Subcutaneous abdominal adipose tissue (tissue), 5 donors: Measurements from ENCODE around the gene SOWAHD.
A peak's percentile ranks its signal among the peaks of the same experiment; 100 is the strongest.
"Not testable (repeated sequence)": the region's sequence is repeated elsewhere in the genome, so short reads cannot be mapped to it uniquely, and the experiment has no call there.

Experiments
- H3K27ac ChIP-seq: one replicate; pipeline ENCODE4 v1.7.0; 2013; ENCODE audit warnings: low read depth, mild to moderate bottlenecking, inconsistent platforms, low read length, moderate library complexity
- H3K27me3 ChIP-seq, 5 donors: one replicate each; pipeline ENCODE4 v1.7.0; 2013; ENCODE audit warnings: low read length in 5 of 5, inconsistent platforms in 1 of 5; ENCODE audit not compliant: control insufficient read depth in 5 of 5, insufficient read depth in 4 of 5
- H3K36me3 ChIP-seq, 5 donors: one replicate each; pipeline ENCODE4 v1.7.0; 2013; ENCODE audit warnings: low read length in 5 of 5; ENCODE audit not compliant: control insufficient read depth in 5 of 5, insufficient read depth in 5 of 5
- H3K4me1 ChIP-seq, 5 donors: one replicate each; pipeline ENCODE4 v1.7.0; 2013; ENCODE audit warnings: low read length in 5 of 5, mild to moderate bottlenecking in 3 of 5, moderate library complexity in 1 of 5; ENCODE audit not compliant: control insufficient read depth in 5 of 5, insufficient read depth in 5 of 5
- H3K4me3 ChIP-seq, 5 donors: one replicate each; pipeline ENCODE4 v1.7.0; 2013; ENCODE audit warnings: low read length in 5 of 5, low read depth in 1 of 5
- H3K9ac ChIP-seq, 5 donors: one replicate each; pipeline ENCODE4 v1.7.0; 2013; ENCODE audit warnings: low read length in 5 of 5, mild to moderate bottlenecking in 4 of 5, moderate library complexity in 3 of 5
- H3K9me3 ChIP-seq, 5 donors: one replicate each; pipeline ENCODE4 v1.7.0; 2013; ENCODE audit warnings: low read length in 5 of 5; ENCODE audit not compliant: control insufficient read depth in 5 of 5
- donor health status: healthy.
- donor health status: healthy.
- donor health status: healthy.
- donor health status: healthy.
- donor health status: healthy.

Gene SOWAHD

GRCh38 chrX:119757646-119757978 lies 776 bp upstream of the SOWAHD start:
- Histone ChIP-seq H3K27me3 (peaks cover 0 to 19% (median 11%) of the 10 kb centered on the region in 5 donors), H3K9ac (no peak overlapping the region), H3K4me3 (peak overlapping the region in 3 of 5 donors; percentile 10 to 64 (median 54)), H3K27ac (no peak overlapping the region), H3K4me1 (peaks cover 0 to 33% (median 15%) of the 10 kb centered on the region in 5 donors), H3K9me3 (no peaks in the 10 kb centered on the region), H3K36me3 (no peaks in the 10 kb centered on the region)

GRCh38 chrX:119758731-119759247 lies 401 bp downstream of the SOWAHD start:
- Histone ChIP-seq H3K9ac (peak overlapping the region in 1 of 5 donors; percentile 36), H3K27ac (no peak overlapping the region), H3K4me3 (peak overlapping the region in 4 of 5 donors; percentile 10 to 64 (median 54)), H3K27me3 (peaks cover 0 to 19% (median 11%) of the 10 kb centered on the region in 5 donors), H3K4me1 (peaks cover 0 to 38% (median 15%) of the 10 kb centered on the region in 5 donors), H3K36me3 (no peaks in the 10 kb centered on the region), H3K9me3 (no peaks in the 10 kb centered on the region)

- no peaks in the 10 kb centered on the region for H3K9me3 ChIP-seq
- H3K9ac ChIP-seq = peak overlapping the region in 1 of 5 donors; percentile 36
- H3K27me3 ChIP-seq = peaks cover 0 to 19% (median 13%) of the 10 kb centered on the region in 5 donors
- H3K36me3 ChIP-seq = no peaks in the 10 kb centered on the region
- H3K27ac ChIP-seq = no peak overlapping the region
- peak overlapping the region in 4 of 5 donors; percentile 10 to 64 (median 43) for H3K4me3 ChIP-seq
- peaks cover 0 to 38% (median 15%) of the 10 kb centered on the region in 5 donors for H3K4me1 ChIP-seq
Observed at GRCh38 chrX:119759248-119759766, 919 bp downstream of the SOWAHD start.

DNA sequence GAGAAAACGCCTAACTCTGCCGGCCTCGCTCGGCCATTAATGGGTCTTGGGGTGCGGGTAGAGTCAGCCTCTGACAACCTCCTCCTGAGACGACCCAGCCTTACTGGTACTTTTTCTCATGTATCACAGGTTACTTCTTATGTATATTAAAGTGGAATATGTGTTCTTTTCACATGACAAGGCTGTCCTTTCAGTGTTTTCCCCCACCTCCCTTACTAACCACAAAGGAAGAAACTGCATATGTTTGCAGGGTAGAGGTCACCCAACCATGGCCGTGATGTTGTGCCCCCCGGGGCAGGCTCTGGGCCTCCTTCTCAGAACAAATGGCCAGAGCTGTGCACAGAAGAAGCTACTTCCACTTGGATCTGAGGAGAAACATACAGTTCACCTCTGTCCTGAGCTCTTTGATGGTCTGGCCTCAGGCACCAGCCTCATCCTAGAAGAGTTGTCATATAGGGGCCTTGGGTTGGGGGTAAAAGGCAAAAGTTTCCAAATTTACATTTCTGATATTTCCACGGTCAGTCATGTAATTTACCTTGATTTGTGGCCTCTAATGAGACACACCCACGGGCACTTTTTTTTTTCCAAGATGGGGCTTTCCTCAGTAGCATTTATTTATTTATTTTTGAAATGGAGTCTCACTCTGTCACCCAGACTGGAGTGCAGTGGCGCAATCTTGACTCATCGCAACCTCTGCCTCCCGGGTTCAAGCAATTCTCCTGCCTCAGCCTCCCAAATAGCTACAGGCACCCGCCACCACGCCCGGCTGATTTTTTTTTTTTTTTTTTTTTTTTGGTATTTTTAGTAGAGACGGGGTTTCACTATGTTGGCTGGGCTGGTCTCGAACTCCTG lies 1.9 kb downstream of the SOWAHD start:
- Histone ChIP-seq H3K27ac (no peak overlapping the region), H3K27me3 (peaks cover 0 to 19% (median 16%) of the 10 kb centered on the region in 5 donors), H3K9ac (no peak overlapping the region), H3K4me1 (peaks cover 0 to 38% (median 15%) of the 10 kb centered on the region in 5 donors), H3K36me3 (no peaks in the 10 kb centered on the region), H3K9me3 (no peaks in the 10 kb centered on the region), H3K4me3 (no peak overlapping the region)

DNA sequence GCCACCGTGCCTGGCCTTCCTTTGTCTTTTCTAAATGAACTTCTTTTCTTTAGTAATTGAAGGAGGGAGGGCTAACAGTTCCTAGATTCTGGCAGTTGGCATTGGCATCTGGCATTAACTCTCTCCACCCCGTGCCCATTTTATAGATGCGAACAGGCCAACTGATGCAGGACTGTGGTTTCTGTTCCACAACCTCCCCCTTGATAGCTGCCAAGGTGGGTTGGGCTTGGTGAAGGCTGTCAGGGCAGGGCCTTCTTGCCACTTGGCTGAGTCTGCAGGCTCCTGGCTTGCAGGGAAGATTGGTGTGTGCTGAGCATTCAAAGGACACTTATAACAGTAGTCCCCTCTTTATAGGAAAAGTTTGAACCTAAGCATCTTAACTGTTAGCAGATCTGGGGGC lies 4.3 kb downstream of the SOWAHD start:
- Histone ChIP-seq H3K9ac (no peak overlapping the region), H3K27me3 (peaks cover 0 to 16% (median 11%) of the 10 kb centered on the region in 5 donors), H3K4me3 (no peak overlapping the region), H3K4me1 (peaks cover 0 to 29% (median 13%) of the 10 kb centered on the region in 5 donors), H3K27ac (no peak overlapping the region), H3K9me3 (no peaks in the 10 kb centered on the region), H3K36me3 (no peaks in the 10 kb centered on the region)

- Histone ChIP-seq H3K36me3 (no peaks in the 10 kb centered on the region), H3K27me3 (peaks cover 0 to 16% (median 11%) of the 10 kb centered on the region in 5 donors), H3K4me3 (no peak overlapping the region), H3K9me3 (no peaks in the 10 kb centered on the region), H3K27ac (no peak overlapping the region), H3K9ac (no peak overlapping the region), H3K4me1 (peaks cover 0 to 24% (median 9%) of the 10 kb centered on the region in 5 donors)
Observed at GRCh38 chrX:119763181-119763580, 4.8 kb downstream of the SOWAHD start.

DNA sequence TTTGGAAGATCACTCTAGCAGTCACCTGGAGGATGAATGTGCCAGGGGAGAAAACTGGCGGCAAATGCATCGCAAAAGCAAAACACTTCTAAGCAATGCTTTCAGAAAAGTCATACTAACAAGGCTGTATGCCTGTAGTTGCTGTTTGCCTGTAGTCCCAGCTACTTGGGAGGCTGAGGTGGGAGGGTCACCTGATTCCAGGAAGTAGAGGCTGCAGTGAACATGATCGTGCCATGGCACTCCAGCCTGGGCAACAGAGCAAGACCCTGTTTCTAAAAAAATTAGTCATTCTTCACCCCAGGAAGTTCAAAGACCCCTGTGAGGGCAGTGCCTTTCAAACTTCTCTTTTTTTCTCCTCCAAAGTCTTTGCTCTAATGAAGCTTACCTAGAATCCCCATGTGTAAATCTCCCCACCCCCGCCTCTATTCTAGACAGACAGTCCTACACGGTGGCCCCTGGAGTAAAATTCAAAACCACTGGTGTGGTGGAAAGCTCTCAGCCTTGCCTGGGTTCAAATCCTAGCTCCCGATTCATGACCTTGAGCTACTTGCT lies 5.5 kb downstream of the SOWAHD start:
- peaks cover 0 to 16% (median 11%) of the 10 kb centered on the region in 5 donors for H3K27me3 ChIP-seq
- H3K9ac ChIP-seq = no peak overlapping the region
- H3K27ac ChIP-seq = no peak overlapping the region
- no peaks in the 10 kb centered on the region for H3K36me3 ChIP-seq
- peaks cover 0 to 17% (median 5%) of the 10 kb centered on the region in 5 donors for H3K4me1 ChIP-seq
- no peak overlapping the region for H3K4me3 ChIP-seq
- H3K9me3 ChIP-seq = no peaks in the 10 kb centered on the region

DNA sequence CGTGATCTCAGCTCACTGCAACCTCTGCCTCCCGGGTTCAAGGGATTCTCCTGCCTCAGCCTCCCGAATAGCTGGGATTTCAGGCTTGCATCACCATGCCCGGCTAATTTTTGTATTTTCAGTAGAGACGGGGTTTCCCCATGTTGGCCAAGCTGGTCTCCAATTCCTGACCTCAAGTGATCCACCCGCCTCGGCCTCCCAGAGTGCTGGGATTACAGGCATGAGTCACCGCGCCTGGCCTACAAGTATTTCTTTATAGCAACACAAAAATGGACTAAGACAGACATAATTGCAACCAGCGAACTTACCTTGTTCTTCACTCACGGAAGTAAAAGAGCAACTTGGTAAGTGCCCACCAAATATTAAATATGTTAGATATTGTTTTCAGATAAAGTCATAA lies 10.0 kb downstream of the SOWAHD start:
- not testable (repeated sequence) for H3K9me3 ChIP-seq, H3K27ac ChIP-seq, H3K27me3 ChIP-seq, H3K9ac ChIP-seq, H3K36me3 ChIP-seq, H3K4me1 ChIP-seq, H3K4me3 ChIP-seq

DNA sequence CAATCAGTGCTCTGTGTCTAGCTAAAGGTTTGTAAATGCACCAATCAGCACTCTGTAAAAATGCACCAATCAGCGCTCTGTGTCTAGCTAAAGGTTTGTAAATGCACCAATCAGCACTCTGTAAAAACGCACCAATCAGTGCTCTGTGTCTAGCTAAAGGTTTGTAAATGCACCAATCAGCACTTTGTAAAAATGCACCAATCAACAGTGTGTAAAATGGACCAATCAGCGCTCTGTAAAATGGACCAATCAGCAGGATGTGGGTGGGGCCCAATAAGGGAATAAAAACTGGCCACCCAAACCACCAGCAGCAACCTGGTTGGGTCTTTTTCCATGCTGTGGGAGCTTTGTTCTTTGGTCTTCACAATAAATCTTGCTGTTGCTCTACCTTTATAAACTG lies 11.0 kb downstream of the SOWAHD start:
- not testable (repeated sequence) for H3K9ac ChIP-seq, H3K27me3 ChIP-seq, H3K36me3 ChIP-seq, H3K4me3 ChIP-seq, H3K27ac ChIP-seq, H3K4me1 ChIP-seq, H3K9me3 ChIP-seq
